KMS-11 (cell line): ENCODE data around the gene ARHGAP42.

Experiments
- H2AFZ ChIP-seq: fragments of 200-600 bp; sonication (generic); 2 replicates; pipeline ENCODE4 v1.6.1; 2016; ENCODE audit warnings: antibody characterized with exemption, mixed run types, low read depth
- H3K27ac ChIP-seq: fragments of 200-600 bp; sonication (generic); 2 replicates; pipeline ENCODE4 v1.6.1; 2016; ENCODE audit warnings: mild to moderate bottlenecking, mixed run types
- H3K27me3 ChIP-seq: fragments of 200-600 bp; sonication (generic); 2 replicates; pipeline ENCODE4 v1.6.1; 2017; ENCODE audit warnings: mild to moderate bottlenecking, low read depth, mixed run types, moderate library complexity; ENCODE audit not compliant: insufficient read depth
- H3K36me3 ChIP-seq: fragments of 200-600 bp; sonication (generic); 2 replicates; pipeline ENCODE4 v1.6.1; 2017; ENCODE audit warnings: mild to moderate bottlenecking, mixed run types; ENCODE audit not compliant: insufficient read depth
- H3K4me1 ChIP-seq: fragments of 200-600 bp; sonication (generic); 2 replicates; pipeline ENCODE4 v1.6.1; 2016; ENCODE audit warnings: mild to moderate bottlenecking, low read depth, mixed run types; ENCODE audit not compliant: poor library complexity, severe bottlenecking
- H3K4me2 ChIP-seq: fragments of 200-600 bp; sonication (generic); 2 replicates; pipeline ENCODE4 v1.7.0; 2016; ENCODE audit warnings: mild to moderate bottlenecking, mixed run types
- H3K4me3 ChIP-seq: fragments of 200-600 bp; sonication (generic); IDR thresholded peaks from 2 replicates; pipeline ENCODE4 v1.6.1; 2017; ENCODE audit warnings: low read depth, low read length, mixed read lengths; ENCODE audit not compliant: insufficient read depth
- H3K79me2 ChIP-seq: fragments of 200-600 bp; sonication (generic); 2 replicates; pipeline ENCODE4 v1.6.1; 2016; ENCODE audit warnings: low read depth, mixed run types; ENCODE audit not compliant: insufficient read depth
- H3K9ac ChIP-seq: fragments of 200-600 bp; sonication (generic); 2 replicates; pipeline ENCODE4 v1.6.1; 2016; ENCODE audit warnings: mild to moderate bottlenecking, mixed run types
- H4K20me1 ChIP-seq: fragments of 200-600 bp; sonication (generic); 2 replicates; pipeline ENCODE4 v1.6.1; 2016; ENCODE audit warnings: mild to moderate bottlenecking, mixed run types; ENCODE audit not compliant: insufficient read depth
- TF ChIP-seq, protein P1 (sequence below): fragments of 200-600 bp; sonication (generic); conservative IDR thresholded peaks from 2 replicates; pipeline ENCODE4 v1.6.1; 2017; ENCODE audit warnings: low read depth, mild to moderate bottlenecking, antibody characterized with exemption, low read length, moderate library complexity, mixed read lengths

Gene ARHGAP42

DNA sequence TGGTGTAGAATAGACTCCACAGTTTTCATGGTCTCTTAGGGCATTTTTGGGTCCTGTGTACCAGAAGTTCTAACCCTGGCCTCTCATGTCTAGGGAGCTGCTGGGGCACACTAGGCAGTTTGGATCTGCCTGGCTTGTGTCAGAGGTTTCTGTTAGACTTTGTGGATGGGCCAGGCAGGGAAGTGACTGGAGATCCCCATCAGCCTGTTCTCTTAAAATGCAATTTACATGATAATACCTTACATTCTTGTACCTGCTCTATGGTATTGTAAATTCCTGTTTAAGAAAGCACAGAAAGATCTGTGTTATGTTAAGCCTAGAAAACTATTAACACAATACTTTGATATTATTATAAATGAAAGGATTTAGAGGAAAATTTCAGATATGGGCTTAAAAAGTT is 104.0 kb downstream of the ARHGAP42 start:
- H3K4me2 ChIP-seq, result no peak overlapping the region
- no peak overlapping the region for H3K9ac ChIP-seq
- no peak overlapping the region for H3K4me3 ChIP-seq
- no peak overlapping the region for H3K27ac ChIP-seq
- H3K36me3 ChIP-seq, result no peaks in the 10 kb centered on the region
- no peaks in the 10 kb centered on the region for H4K20me1 ChIP-seq
- no peaks in the 10 kb centered on the region for H3K27me3 ChIP-seq
- TF ChIP-seq, protein P1, sequence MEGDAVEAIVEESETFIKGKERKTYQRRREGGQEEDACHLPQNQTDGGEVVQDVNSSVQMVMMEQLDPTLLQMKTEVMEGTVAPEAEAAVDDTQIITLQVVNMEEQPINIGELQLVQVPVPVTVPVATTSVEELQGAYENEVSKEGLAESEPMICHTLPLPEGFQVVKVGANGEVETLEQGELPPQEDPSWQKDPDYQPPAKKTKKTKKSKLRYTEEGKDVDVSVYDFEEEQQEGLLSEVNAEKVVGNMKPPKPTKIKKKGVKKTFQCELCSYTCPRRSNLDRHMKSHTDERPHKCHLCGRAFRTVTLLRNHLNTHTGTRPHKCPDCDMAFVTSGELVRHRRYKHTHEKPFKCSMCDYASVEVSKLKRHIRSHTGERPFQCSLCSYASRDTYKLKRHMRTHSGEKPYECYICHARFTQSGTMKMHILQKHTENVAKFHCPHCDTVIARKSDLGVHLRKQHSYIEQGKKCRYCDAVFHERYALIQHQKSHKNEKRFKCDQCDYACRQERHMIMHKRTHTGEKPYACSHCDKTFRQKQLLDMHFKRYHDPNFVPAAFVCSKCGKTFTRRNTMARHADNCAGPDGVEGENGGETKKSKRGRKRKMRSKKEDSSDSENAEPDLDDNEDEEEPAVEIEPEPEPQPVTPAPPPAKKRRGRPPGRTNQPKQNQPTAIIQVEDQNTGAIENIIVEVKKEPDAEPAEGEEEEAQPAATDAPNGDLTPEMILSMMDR, result no peak
- H3K4me1 ChIP-seq, result no peaks in the 10 kb centered on the region
- H2AFZ ChIP-seq, result no peak overlapping the region
- no peaks in the 10 kb centered on the region for H3K79me2 ChIP-seq

DNA sequence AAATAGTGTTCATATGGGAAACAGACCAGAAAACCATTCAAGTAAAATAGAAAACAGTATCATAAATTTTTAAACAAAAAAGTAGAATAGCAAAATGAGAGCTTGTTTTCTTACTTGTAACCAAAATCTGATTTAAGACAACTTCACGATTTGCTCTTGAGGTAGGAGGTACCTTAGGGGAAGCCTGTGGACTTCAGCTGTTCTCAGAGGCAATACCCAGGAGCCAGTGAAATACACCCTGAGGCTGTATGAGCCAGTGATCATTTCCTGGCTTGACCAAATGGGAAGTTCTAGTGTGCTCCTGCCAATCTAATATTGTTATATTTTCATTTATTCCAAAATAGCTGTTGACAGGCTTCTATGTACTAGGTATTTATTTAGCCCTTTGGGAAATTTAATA is 104.8 kb downstream of the ARHGAP42 start:
- no peak overlapping the region for H2AFZ ChIP-seq
- no peak overlapping the region for H3K4me3 ChIP-seq
- H3K36me3 ChIP-seq, result no peaks in the 10 kb centered on the region
- H3K27ac ChIP-seq, result no peak overlapping the region
- no peaks in the 10 kb centered on the region for H4K20me1 ChIP-seq
- no peaks in the 10 kb centered on the region for H3K4me1 ChIP-seq
- H3K9ac ChIP-seq, result no peak overlapping the region
- H3K27me3 ChIP-seq, result no peaks in the 10 kb centered on the region
- no peak overlapping the region for H3K4me2 ChIP-seq
- no peaks in the 10 kb centered on the region for H3K79me2 ChIP-seq
- TF ChIP-seq, protein P1, result no peak

DNA sequence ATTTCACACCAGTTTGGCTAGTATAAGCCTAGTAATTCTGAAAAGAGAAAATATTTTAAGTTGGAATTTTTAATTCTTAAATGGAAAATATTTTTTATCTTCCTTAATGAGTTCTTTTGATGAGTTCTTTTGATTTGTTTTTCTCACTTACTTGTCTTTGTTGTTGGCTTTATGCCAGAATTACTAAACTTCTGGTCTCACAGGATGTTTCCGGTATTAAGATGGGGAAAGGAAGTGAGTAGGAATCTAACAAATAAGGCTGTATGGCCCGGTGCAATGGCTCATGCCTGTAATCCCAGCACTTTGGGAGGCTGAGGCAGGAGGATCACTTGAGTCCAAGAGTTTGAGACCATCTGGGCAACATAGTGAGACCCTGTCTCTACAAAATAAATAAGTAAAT is 106.4 kb downstream of the ARHGAP42 start:
- H2AFZ ChIP-seq, result no peak overlapping the region
- H3K36me3 ChIP-seq, result no peaks in the 10 kb centered on the region
- no peak overlapping the region for H3K27ac ChIP-seq
- TF ChIP-seq, protein P1, result no peak
- no peaks in the 10 kb centered on the region for H3K27me3 ChIP-seq
- no peaks in the 10 kb centered on the region for H4K20me1 ChIP-seq
- no peak overlapping the region for H3K4me3 ChIP-seq
- no peak overlapping the region for H3K9ac ChIP-seq
- H3K79me2 ChIP-seq, result no peaks in the 10 kb centered on the region
- H3K4me1 ChIP-seq, result no peaks in the 10 kb centered on the region
- H3K4me2 ChIP-seq, result no peak overlapping the region

DNA sequence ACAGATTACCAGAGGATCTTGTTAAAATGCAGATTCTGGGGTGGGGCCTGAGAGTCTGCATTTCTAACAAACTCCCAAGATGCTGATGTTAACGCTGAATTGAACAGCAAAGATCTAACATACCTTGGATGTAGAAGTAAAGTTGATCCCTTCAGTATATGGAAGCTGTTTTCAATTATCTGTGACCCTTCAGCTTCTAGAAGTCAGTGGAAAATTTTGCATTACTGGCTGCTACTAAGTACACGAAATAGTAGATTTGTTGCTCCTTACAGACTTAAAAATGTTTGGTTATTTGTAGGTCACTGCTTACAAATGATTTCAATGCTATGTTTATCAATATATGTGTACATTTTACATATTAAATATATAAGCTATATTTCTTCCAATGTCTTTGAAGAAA is 107.4 kb downstream of the ARHGAP42 start:
- no peak overlapping the region for H3K4me3 ChIP-seq
- no peaks in the 10 kb centered on the region for H3K79me2 ChIP-seq
- no peaks in the 10 kb centered on the region for H4K20me1 ChIP-seq
- H3K36me3 ChIP-seq, result no peaks in the 10 kb centered on the region
- TF ChIP-seq, protein P1, result no peak
- H3K27ac ChIP-seq, result no peak overlapping the region
- H3K27me3 ChIP-seq, result no peaks in the 10 kb centered on the region
- H2AFZ ChIP-seq, result no peak overlapping the region
- H3K9ac ChIP-seq, result no peak overlapping the region
- H3K4me1 ChIP-seq, result no peaks in the 10 kb centered on the region
- H3K4me2 ChIP-seq, result no peak overlapping the region

DNA sequence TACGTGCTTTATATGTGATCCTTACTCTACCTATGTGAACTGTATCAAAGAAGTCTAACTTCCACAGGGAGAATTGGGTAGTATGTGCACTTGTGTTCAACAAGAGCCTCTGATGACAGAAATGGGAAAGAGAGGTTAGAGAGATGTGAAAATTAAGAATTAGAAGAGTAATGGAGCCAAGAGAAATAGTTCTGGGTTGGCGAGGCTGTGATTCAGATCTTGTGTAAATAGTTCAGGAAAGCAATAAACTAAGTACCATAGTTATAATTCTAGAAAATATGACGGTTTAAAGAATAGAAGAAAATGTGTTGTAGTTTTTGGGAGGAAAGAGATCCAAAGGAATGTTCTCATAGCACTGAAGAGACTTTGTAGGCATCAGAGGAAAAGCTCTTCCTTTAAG is 112.4 kb downstream of the ARHGAP42 start:
- Histone ChIP-seq H3K4me2 (no peak overlapping the region), H3K36me3 (no peaks in the 10 kb centered on the region), H2AFZ (no peak overlapping the region), H3K9ac (no peak overlapping the region), H3K4me3 (no peak overlapping the region), H3K79me2 (no peaks in the 10 kb centered on the region), H3K27me3 (no peaks in the 10 kb centered on the region), H4K20me1 (no peaks in the 10 kb centered on the region), H3K4me1 (no peaks in the 10 kb centered on the region), H3K27ac (no peak overlapping the region)
- TF ChIP-seq, protein P1, result no peak
